Measurements from ENCODE around the gene CST11.

- TF ChIP-seq CTCF (IDR thresholded peaks at IDR 0.05) (no peak), RAD21 (conservative IDR thresholded peaks at IDR 0.05 in 1 of 2, IDR thresholded peaks at IDR 0.05 in 1 of 2) (no peak)
Observed at GRCh38 chr20:23436681-23437080, 16.0 kb downstream of the CST11 start.

Data from A549 (cell line).